ENCODE results near the gene BAIAP2L2.
"Not testable (repeated sequence)": the region's sequence is repeated elsewhere in the genome, so short reads cannot be mapped to it uniquely, and the experiment has no call there.

BAIAP2L2 gene

DNA sequence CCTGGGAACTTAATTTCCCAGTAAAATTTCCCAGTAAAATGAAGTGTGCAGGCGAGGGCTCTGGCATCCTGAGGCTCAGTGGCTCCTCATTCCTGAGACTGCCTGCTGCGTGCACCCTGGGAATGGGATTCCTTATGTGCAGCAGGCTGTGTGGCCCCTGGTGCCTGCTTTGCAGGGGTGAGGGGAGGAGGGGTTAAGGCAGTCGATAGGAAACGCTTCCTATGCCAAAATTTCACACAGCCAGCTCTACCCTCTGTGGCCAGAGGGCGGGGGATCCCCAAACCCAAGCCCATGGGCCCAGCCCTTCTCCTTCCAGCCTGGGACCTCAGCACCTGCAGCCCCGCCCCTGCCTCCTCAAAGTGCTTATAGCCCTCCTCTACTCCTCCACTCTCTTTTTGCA is 12.1 kb upstream of the BAIAP2L2 start:
- TF ChIP-seq, protein P1, sequence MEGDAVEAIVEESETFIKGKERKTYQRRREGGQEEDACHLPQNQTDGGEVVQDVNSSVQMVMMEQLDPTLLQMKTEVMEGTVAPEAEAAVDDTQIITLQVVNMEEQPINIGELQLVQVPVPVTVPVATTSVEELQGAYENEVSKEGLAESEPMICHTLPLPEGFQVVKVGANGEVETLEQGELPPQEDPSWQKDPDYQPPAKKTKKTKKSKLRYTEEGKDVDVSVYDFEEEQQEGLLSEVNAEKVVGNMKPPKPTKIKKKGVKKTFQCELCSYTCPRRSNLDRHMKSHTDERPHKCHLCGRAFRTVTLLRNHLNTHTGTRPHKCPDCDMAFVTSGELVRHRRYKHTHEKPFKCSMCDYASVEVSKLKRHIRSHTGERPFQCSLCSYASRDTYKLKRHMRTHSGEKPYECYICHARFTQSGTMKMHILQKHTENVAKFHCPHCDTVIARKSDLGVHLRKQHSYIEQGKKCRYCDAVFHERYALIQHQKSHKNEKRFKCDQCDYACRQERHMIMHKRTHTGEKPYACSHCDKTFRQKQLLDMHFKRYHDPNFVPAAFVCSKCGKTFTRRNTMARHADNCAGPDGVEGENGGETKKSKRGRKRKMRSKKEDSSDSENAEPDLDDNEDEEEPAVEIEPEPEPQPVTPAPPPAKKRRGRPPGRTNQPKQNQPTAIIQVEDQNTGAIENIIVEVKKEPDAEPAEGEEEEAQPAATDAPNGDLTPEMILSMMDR (IDR thresholded peaks at IDR 0.05; ENCODE audit: insufficient read depth, low read depth, low read length, missing control alignments) = no peak
- DNase-seq (ENCODE audit: low read depth) = no peak
- H3K4me3 ChIP-seq (ENCODE audit: low read depth, low read length) = no peak overlapping the region

DNA sequence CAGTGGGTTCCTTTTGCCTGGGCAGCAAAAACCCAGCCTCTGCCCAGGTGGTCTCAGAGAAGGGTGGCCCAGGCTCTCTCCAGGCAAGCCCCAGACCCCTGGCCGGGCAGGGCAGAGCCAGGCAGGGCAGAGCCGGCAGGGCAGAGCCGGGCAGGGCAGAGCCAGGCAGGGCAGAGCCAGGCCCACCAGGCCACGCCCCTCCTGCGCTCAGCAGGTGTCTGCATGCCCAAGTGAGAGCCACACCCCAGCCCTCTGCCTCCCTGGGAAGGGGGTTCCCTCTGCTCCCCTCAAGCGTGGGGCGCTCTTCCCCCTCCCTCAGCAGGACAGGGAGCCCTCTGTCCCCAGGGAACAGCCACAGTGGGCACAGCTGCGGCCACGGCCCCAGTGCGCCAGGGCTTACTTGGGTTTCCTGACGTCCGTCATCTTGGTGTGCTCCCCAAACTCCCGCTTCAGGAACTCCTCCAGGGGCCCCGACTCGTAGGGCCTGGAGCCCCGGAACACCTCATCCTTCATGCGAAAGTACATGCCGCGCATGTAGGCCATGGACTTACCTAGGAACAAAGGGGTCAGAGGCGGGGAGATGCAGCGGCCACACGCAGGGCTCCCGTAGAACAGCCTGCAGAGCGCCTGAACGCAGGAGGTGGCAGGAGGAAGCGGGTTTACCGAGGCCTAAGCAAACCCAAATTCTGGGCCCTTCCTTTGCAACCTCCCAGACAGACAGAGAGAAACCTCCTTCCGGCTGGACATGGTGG is 10.1 kb upstream of the BAIAP2L2 start:
- no peak overlapping the region for H3K4me3 ChIP-seq (ENCODE audit: low read depth, low read length)
- TF ChIP-seq, protein P1 (IDR thresholded peaks at IDR 0.05; ENCODE audit: insufficient read depth, low read depth, low read length, missing control alignments) = no peak
- no peak for DNase-seq (ENCODE audit: low read depth)

DNA sequence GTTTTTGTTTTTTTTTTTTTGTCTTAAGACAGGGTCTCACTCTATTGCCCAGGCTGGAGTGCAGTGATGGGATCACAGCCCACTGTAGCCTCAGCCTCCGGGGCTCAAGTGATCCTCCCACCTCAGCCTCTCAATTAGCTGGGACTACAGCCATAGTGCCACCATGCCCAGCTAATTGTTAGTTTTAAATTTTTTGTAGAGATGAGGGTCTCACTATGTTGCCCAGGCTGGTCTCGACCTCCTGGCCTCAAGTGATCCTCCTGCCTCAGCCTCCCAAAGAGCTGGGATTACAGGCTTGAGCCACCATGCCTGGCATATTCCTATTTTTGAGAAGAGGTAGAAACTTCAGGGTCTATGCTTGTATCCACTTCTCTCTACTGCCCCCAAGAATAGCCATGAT is 8.3 kb upstream of the BAIAP2L2 start:
- not testable (repeated sequence) for H3K4me3 ChIP-seq (ENCODE audit: low read depth, low read length); DNase-seq (ENCODE audit: low read depth)

DNA sequence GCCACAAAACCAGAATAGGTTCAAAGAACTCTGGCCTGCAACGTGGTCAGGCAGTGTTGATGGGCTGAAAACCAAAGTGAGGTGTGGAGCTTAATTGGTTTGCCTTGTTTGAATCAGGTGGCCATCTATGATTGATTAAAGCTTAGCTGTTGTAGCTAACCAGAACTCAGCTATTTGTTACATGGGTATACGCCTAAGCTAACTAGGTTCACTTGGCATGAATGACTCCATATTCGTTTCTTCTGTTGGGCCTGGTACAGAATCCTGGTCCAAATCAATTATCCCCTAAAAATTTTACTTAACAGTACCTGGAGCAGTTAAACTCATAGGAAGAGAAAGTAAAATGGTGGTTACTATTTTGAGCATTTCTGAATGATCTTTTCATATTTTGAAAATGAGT is 7.7 kb upstream of the BAIAP2L2 start:
- no peak for DNase-seq (ENCODE audit: low read depth)
- TF ChIP-seq, protein P1 (IDR thresholded peaks at IDR 0.05; ENCODE audit: insufficient read depth, low read depth, low read length, missing control alignments) = no peak
- no peak overlapping the region for H3K4me3 ChIP-seq (ENCODE audit: low read depth, low read length)

DNA sequence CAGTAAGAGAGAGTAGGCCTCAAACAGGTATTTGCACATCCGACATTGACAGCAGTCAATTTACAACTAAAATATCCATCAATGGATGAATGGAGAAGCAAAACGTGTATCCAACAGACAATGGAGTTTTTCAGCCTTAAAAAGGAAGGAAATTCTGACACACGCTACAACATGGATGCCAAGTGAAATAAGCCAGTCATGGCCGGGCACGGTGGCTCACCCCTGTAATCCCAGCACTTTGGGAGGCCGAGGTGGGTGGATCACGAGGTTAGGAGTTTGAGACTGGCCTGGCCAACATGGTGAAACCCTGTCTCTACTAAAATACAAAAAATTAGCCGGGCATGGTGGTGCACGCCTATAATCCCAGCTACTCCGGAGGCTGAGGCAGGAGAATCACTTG is 7.1 kb upstream of the BAIAP2L2 start:
- H3K4me3 ChIP-seq (ENCODE audit: low read depth, low read length); DNase-seq (ENCODE audit: low read depth): not testable (repeated sequence)

DNA sequence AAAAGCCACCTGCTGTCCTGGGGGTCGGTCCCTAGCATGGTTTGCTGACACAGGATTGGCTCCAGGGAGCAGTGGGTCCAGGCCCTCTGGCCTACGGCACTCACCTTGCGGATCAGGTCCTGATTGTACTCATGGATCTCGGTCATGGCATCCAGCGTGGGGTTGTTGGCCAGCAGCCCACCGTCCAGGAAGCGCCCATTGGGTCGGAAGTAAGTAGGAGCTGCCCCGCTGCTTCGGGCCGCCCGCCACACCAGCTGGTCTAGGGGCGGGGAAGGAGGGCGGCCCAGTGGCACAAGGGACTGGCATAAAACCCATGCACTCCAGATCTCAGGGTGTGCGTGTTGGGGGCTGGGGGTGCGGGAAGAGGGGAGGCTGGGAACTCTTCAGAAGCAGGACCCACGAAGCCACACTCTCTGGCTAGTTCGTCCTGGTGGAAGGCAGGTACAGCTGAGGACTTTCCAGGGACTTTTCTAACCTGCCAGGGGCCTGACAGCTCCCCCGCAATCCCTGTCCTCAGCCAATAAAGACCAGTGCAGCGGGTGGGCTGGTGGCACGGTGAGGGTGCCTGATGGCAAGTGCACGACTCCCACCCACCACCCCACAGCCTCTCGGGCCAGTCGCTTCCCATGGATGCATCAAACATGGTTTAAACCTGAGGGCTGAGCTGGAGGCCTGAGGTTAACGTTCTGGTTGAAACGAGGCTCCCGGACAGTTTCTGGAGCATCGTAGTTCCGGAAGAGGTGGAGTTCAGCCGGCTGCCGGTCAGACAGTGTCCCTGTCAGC is 5.1 kb upstream of the BAIAP2L2 start:
- no peak for DNase-seq (ENCODE audit: low read depth)
- TF ChIP-seq, protein P1 (IDR thresholded peaks at IDR 0.05; ENCODE audit: insufficient read depth, low read depth, low read length, missing control alignments) = no peak
- no peak overlapping the region for H3K4me3 ChIP-seq (ENCODE audit: low read depth, low read length)

DNA sequence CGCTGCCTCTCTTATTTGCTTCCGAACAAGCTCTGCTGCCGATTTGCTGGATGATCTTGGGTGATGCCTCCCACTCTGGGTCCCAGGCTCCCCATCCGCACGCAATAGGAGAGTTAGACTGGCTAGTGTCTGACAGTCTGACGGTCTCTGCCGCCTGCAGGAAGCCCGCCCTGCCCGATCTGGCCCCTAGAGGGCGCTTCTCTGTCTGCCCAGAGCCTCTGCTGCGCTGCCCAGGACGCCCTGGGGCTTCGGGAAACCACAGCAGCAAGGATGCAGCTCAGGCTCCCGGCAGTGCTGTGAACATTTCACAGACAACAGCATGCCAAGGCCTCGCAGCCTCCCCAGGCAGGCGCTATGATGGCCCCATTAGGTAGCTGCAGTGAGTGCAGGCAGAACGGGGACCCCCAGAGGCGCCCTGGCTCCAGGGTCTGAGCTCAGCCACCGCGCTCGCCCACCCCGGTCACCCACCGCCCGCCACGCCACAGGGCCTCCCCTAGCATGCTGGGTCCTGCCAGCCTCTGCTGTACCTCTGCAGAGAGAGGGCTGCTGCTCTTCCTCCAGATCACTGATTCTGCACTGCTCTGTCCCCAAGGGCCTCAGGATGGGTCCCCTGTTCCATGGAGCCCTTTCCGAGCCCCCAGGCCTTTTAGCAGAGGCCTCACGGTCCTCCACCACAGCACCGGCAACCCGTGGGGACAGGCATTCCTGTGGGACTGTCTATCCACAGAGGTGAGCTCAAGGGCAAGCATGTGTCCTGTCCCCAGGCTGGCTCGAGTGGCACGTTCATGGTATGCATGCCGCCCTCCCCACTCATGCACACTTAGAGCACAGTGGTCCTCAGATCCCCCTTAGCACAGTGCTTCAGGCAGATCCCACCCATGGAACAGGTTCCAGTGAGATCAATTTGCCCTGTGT is 4.3 kb upstream of the BAIAP2L2 start:
- H3K4me3 ChIP-seq (ENCODE audit: low read depth, low read length) = no peak overlapping the region
- peak; percentile 84 for DNase-seq (ENCODE audit: low read depth)
- TF ChIP-seq, protein P1 (IDR thresholded peaks at IDR 0.05; ENCODE audit: insufficient read depth, low read depth, low read length, missing control alignments) = peak; percentile 93
